OCI-LY7 (cell line): ENCODE results near the gene TDRD1. TPM values are rescaled to one million over a fixed set of nuclear protein-coding genes. Genes with fewer than 3 reads are reported as not detected.
A peak's percentile ranks its signal among the peaks of the same experiment; 100 is the strongest.

Experiments
- BruUV-seq: library from RNA; stranded (reverse); fragments of 400-500 nt; replicated peaks from 2 replicates; lab custom pipeline; 2021; lab: Mats Ljungman, UMichigan
- CTCF ChIA-PET: fragments of 300-600 bp; sonication (Branson Sonifier 250); formaldehyde crosslinking; loops from one replicate; lab custom pipeline; 2022; ENCODE audit warnings: antibody characterized with exemption; ENCODE audit not compliant: unreplicated experiment; lab: Charles Lee
- POLR2A ChIA-PET: fragments of 300-600 bp; sonication (Branson Sonifier 250); formaldehyde crosslinking; loops from one replicate; lab custom pipeline; 2022; ENCODE audit warnings: antibody characterized with exemption; lab: Charles Lee
- DNase-seq: peaks from one replicate; pipeline ENCODE4 v3.0.0-alpha.2; 2015; ENCODE audit warnings: low spot score
- H2AFZ ChIP-seq: fragments of 200-600 bp; sonication (generic), shearing (Covaris generic); 2 replicates; pipeline ENCODE4 v1.6.1; 2014; ENCODE audit warnings: mild to moderate bottlenecking, antibody characterized with exemption, low read length, moderate library complexity
- H3K27ac ChIP-seq: fragments of 200-600 bp; sonication (generic); 2 replicates; pipeline ENCODE4 v1.5.1; 2014; ENCODE audit warnings: mixed run types, low read depth, mild to moderate bottlenecking, moderate library complexity, low read length, inconsistent platforms; ENCODE audit not compliant: poor library complexity, severe bottlenecking
- H3K36me3 ChIP-seq: fragments of 200-600 bp; sonication (generic); 2 replicates; pipeline ENCODE4 v1.6.1; 2014; ENCODE audit warnings: mild to moderate bottlenecking, antibody characterized with exemption, low read length, moderate library complexity, mixed read lengths; ENCODE audit not compliant: insufficient read depth
- H3K4me1 ChIP-seq: fragments of 200-600 bp; sonication (generic); 2 replicates; pipeline ENCODE4 v1.5.1; 2014; ENCODE audit warnings: mild to moderate bottlenecking, low read length; ENCODE audit not compliant: insufficient read depth, poor library complexity, severe bottlenecking
- H3K4me2 ChIP-seq: fragments of 200-600 bp; sonication (generic); 2 replicates; pipeline ENCODE4 v1.6.1; 2014; ENCODE audit warnings: mild to moderate bottlenecking, low read length
- H3K4me3 ChIP-seq: fragments of 200-600 bp; sonication (generic); 2 replicates; pipeline ENCODE4 v1.5.1; 2014; ENCODE audit warnings: mild to moderate bottlenecking, low read depth, low read length; ENCODE audit not compliant: poor library complexity, severe bottlenecking
- H3K79me2 ChIP-seq: fragments of 200-600 bp; sonication (generic); 2 replicates; pipeline ENCODE4 v1.6.1; 2016; ENCODE audit warnings: low read depth, mild to moderate bottlenecking, low read length, moderate library complexity, mixed read lengths; ENCODE audit not compliant: insufficient read depth
- H3K9me2 ChIP-seq: fragments of 200-600 bp; sonication (generic); 2 replicates; pipeline ENCODE4 v1.6.1; 2016; ENCODE audit warnings: mild to moderate bottlenecking, low read length, mixed read lengths; ENCODE audit not compliant: insufficient read depth
- H3K9me3 ChIP-seq: fragments of 200-600 bp; sonication (generic); 2 replicates; pipeline ENCODE4 v1.6.1; 2014; ENCODE audit warnings: mild to moderate bottlenecking, mixed run types, low read length, mixed read lengths
- H4K20me1 ChIP-seq: fragments of 200-600 bp; sonication (generic); 2 replicates; pipeline ENCODE4 v1.6.1; 2014; ENCODE audit warnings: mild to moderate bottlenecking, antibody characterized with exemption, low read length, moderate library complexity, mixed read lengths; ENCODE audit not compliant: insufficient read depth
- EZH2phosphoT487 ChIP-seq: fragments of 200-600 bp; sonication (generic); IDR thresholded peaks from 2 replicates; pipeline ENCODE4 v1.6.1; 2018; ENCODE audit warnings: low read depth, borderline replicate concordance, mild to moderate bottlenecking, mixed run types, antibody characterized with exemption, low read length, moderate library complexity, mixed read lengths
- intact Hi-C: fragments of 100-400 bp; cut with micrococcal nuclease; formaldehyde crosslinking; loops from one replicate; pipeline ENCODE4 v1.10.0; 2022; ENCODE audit not compliant: unreplicated experiment
- total RNA-seq, 2 experiments: library from RNA; depleted of rRNA in 1 of 2; stranded (reverse); fragments of >200 nt in 1 of 2; shearing (Covaris generic) in 1 of 2; gene quantifications; 2 replicates each; pipeline ENCODE4 v1.2.3, GENCODE V29; 2014 to 2022
- TF ChIP-seq, protein P1 (sequence below): fragments of 200-600 bp; sonication (generic); conservative IDR thresholded peaks from 2 replicates; pipeline ENCODE4 v1.5.1; 2014; ENCODE audit warnings: mild to moderate bottlenecking, antibody characterized with exemption, low read length, moderate library complexity, mixed read lengths

TDRD1 gene
- total RNA-seq, 2 experiments from 2014 or later = not detected

DNA sequence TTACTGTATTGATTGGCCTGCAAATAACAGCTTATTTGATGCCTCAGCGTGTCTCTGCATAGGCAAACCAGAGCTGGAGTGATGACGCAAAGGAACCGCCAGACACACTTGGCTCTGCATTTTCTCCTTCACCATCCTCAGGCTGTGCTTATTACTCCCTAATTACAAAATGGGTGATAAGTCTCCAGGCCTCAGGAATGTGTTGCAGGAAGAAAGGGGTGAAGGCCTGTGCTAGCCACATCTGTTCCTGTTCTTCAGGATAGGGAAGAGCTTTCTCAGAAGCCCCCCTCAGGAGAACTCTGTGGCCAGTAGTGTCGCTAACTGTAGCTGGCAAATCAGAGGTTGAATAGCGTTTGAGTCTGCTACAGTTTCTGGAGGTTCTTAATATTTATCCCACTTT, 5.1 kb downstream of the TDRD1 start:
- Histone ChIP-seq H3K36me3 (no peaks in the 10 kb centered on the region), H3K4me3 (no peak overlapping the region), H3K27ac (no peak overlapping the region), H4K20me1 (no peaks in the 10 kb centered on the region), H3K9me2 (no peaks in the 10 kb centered on the region), H3K9me3 (no peaks in the 10 kb centered on the region), H3K79me2 (no peaks in the 10 kb centered on the region), H3K4me2 (no peak overlapping the region), H3K4me1 (peaks cover 8% of the 10 kb centered on the region), H2AFZ (no peak overlapping the region)
- POLR2A ChIA-PET = interaction anchor here (0.6 to 1.0 kb wide), 3 partner anchors 9 to 54 kb away, joined by 3 to 4 read pairs (median 4); no protein-coding TSS in a partner anchor
- BruUV-seq = no TSS peak
- DNase-seq = no peak
- CTCF ChIA-PET = no interaction called here
- TF ChIP-seq, protein P1, sequence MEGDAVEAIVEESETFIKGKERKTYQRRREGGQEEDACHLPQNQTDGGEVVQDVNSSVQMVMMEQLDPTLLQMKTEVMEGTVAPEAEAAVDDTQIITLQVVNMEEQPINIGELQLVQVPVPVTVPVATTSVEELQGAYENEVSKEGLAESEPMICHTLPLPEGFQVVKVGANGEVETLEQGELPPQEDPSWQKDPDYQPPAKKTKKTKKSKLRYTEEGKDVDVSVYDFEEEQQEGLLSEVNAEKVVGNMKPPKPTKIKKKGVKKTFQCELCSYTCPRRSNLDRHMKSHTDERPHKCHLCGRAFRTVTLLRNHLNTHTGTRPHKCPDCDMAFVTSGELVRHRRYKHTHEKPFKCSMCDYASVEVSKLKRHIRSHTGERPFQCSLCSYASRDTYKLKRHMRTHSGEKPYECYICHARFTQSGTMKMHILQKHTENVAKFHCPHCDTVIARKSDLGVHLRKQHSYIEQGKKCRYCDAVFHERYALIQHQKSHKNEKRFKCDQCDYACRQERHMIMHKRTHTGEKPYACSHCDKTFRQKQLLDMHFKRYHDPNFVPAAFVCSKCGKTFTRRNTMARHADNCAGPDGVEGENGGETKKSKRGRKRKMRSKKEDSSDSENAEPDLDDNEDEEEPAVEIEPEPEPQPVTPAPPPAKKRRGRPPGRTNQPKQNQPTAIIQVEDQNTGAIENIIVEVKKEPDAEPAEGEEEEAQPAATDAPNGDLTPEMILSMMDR = no peak
- TF ChIP-seq EZH2phosphoT487 = no peak
- intact Hi-C loops = no loop called here

DNA sequence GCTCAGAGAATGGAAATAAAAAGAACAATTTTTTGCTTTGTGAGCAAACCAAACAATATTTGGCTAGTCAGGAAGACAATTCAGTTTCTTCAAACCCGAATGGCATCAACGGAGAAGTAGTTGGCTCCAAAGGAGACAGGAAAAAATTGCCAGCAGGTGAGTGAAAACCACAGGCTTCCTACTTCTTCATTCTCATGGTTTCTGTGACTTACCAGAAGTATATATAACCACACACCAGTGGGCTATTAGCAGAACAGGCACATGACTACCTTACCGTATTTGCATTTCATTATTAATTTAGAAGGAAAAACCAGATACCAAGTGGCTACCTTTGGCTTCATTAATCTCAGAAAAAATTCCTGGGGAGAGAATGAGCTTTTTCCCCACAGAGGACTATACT, 8.8 kb downstream of the TDRD1 start:
- no peak overlapping the region for H3K4me3 ChIP-seq
- no peak overlapping the region for H3K27ac ChIP-seq
- intact Hi-C loops = no loop called here
- TF ChIP-seq, protein P1 = no peak
- TF ChIP-seq EZH2phosphoT487 = no peak
- H4K20me1 ChIP-seq = no peaks in the 10 kb centered on the region
- H2AFZ ChIP-seq = no peak overlapping the region
- H3K9me2 ChIP-seq = no peaks in the 10 kb centered on the region
- H3K36me3 ChIP-seq = no peaks in the 10 kb centered on the region
- H3K4me2 ChIP-seq = peak overlapping the region; percentile 5; the same call in 1 of the 2 replicates
- POLR2A ChIA-PET = interaction anchor here (0.6 to 1.4 kb wide), 5 partner anchors 11 to 685 kb away, joined by 3 to 4 read pairs (median 3); partner anchors contain the start of gene CCDC186
- peaks cover 8% of the 10 kb centered on the region for H3K4me1 ChIP-seq
- no peak for DNase-seq
- CTCF ChIA-PET = no interaction called here
- H3K79me2 ChIP-seq = no peaks in the 10 kb centered on the region
- no peaks in the 10 kb centered on the region for H3K9me3 ChIP-seq
- no TSS peak for BruUV-seq

DNA sequence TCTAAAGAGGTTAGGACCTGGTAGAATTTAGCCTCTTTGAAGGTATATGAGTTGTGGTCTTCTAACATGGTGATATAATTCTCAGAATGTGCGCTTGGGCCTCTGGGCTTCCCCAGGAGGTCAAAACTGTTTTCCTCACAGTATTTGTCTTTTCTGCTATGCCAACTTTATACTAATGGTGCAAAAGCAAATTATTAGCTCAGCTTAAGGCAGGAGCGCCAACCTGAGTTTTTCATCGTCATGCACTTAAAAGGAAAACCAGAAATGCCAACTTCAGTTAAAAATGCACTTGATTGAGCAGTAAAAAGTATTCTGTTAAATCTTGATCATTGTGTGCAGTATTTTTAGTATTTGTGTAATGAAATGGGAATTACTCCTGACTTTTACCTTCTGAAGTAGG, 9.7 kb downstream of the TDRD1 start:
- Histone ChIP-seq H3K79me2 (no peaks in the 10 kb centered on the region), H4K20me1 (no peaks in the 10 kb centered on the region), H3K4me2 (no peak overlapping the region), H3K27ac (no peak overlapping the region), H3K9me3 (no peaks in the 10 kb centered on the region), H2AFZ (no peak overlapping the region), H3K4me1 (peaks cover 8% of the 10 kb centered on the region), H3K36me3 (no peaks in the 10 kb centered on the region), H3K4me3 (no peak overlapping the region), H3K9me2 (no peaks in the 10 kb centered on the region)
- intact Hi-C loops = no loop called here
- DNase-seq = no peak
- TF ChIP-seq, protein P1 = no peak
- TF ChIP-seq EZH2phosphoT487 = no peak
- POLR2A ChIA-PET = interaction anchor here (0.6 to 1.4 kb wide), 3 partner anchors 12 to 357 kb away, joined by 3 to 4 read pairs (median 4); no protein-coding TSS in a partner anchor
- CTCF ChIA-PET = no interaction called here
- no TSS peak for BruUV-seq
